Loucy (cell line): Measurements from ENCODE around the gene CEP72.

Experiments
- CTCF ChIP-seq: fragments of 200-600 bp; sonication (generic); conservative IDR thresholded peaks from 2 replicates; pipeline ENCODE4 v1.5.1; 2014; ENCODE audit warnings: mild to moderate bottlenecking, antibody characterized with exemption, low read length
- EZH2phosphoT487 ChIP-seq: fragments of 200-600 bp; IDR thresholded peaks from 2 replicates; pipeline ENCODE4 v1.6.1; 2018; ENCODE audit warnings: antibody characterized with exemption, mild to moderate bottlenecking, moderate library complexity, borderline replicate concordance

GRCh38 chr5:657570-657969 is 45.4 kb downstream of the CEP72 start:
- TF ChIP-seq CTCF (no peak), EZH2phosphoT487 (no peak)
